IPS-15b (cell line): ENCODE data around the gene AARS2.

ENCODE experiments used
- H3K27me3 ChIP-seq: one replicate; pipeline ENCODE4 v1.6.1; 2013; ENCODE audit warnings: low read length; ENCODE audit not compliant: control insufficient read depth, insufficient read depth
- H3K36me3 ChIP-seq: one replicate; pipeline ENCODE4 v1.6.1; 2013; ENCODE audit warnings: low read length; ENCODE audit not compliant: control insufficient read depth, insufficient read depth
- H3K4me1 ChIP-seq: one replicate; pipeline ENCODE4 v1.6.1; 2013; ENCODE audit warnings: mild to moderate bottlenecking, low read length; ENCODE audit not compliant: control insufficient read depth, insufficient read depth
- H3K4me3 ChIP-seq: one replicate; pipeline ENCODE4 v1.5.1; 2013; ENCODE audit warnings: low read depth, low read length
- H3K9ac ChIP-seq: one replicate; pipeline ENCODE4 v1.6.1; 2013; ENCODE audit warnings: low read depth, mild to moderate bottlenecking, low read length
- H3K9me3 ChIP-seq: one replicate; pipeline ENCODE4 v1.6.1; 2013; ENCODE audit warnings: mild to moderate bottlenecking, low read length; ENCODE audit not compliant: control insufficient read depth, insufficient read depth

The AARS2 gene

DNA sequence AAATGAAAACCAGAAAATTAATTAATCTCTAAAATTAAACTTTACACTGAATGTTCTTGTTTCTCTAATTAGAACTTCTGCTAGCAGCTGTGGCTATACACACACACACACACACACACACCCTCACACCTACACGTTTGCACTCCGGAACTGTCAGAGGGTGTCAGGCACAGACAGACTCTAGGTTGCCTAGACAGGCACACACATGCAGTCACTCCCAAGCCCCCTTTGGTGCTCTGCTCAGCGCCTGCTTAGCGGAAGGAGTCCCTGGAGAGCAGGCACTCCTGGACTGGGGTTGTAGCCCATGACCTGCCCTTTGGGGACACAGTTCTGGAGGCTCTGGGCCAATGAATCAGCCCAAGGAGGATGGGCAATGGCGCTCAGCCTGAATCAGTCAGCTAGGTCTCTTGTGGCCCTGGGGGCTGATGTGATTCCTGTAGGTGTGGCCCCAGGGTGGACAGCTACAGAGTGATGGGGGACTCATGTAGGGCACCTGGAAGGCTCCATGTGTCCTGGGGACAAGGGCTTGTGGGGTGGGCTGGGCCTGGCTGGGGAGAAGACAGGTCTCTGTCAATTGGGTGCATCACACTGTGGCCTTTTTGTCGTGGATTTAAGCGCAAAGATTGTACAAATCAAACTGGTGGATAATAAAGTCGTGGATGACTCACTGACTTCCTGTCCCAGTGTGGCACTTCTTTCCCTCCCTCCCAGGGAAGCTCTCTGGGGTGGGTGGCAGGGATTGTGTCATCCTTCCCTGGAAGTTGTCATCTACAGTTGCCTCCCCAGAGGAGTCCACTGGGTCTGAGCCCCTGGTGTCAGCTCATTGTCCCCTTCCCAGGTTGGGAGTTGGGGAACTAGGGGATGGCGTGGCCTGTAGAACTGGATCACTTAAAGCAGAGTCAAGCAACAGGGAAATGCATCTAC lies 34.1 kb downstream of the AARS2 start:
- Histone ChIP-seq H3K36me3 (no peaks in the 10 kb centered on the region), H3K4me3 (no peak overlapping the region), H3K27me3 (peaks cover 35% of the 10 kb centered on the region), H3K9me3 (no peaks in the 10 kb centered on the region), H3K9ac (no peak overlapping the region), H3K4me1 (no peaks in the 10 kb centered on the region)

DNA sequence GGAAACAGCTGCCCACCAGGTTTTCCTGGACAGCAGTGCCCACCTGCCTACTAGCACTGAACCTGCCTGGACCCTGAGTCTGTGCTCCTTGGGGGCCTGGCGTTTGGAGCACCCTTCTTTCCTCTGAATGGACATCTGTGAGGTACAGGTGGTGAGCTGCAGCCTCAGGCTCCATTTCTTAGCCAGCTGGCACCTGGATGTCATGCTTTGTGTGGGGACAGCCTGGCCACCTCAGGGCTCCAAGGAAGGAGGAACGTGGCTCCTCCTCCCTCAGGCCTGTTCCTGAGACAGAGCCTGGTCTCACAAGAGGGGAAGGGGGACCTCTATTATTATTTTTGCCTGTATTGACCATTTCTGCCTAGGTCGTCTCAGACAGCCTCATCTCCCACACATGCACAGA lies 34.8 kb downstream of the AARS2 start:
- H3K9ac ChIP-seq = no peak overlapping the region
- H3K4me1 ChIP-seq = no peaks in the 10 kb centered on the region
- H3K27me3 ChIP-seq = peaks cover 29% of the 10 kb centered on the region
- H3K9me3 ChIP-seq = no peaks in the 10 kb centered on the region
- peaks cover 3% of the 10 kb centered on the region for H3K36me3 ChIP-seq
- H3K4me3 ChIP-seq = no peak overlapping the region

DNA sequence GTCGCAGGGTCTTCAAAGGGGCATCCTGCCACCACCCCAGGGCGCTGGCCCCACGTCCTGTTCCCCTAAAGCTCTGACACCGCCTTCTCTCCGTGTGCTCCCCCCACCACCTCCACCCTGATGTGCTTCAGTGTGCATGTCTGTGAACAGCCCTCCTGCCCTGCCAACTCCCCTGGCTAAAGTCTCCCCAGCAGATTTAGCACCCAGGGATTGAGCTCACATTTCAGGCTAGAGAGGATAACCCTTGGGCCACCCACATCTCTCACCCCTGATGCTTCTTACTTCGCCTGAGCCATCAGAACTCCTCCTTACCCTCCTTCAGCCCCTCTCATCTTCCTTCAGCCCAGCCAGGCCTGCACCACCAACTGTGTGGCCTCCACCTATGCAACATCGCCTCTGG lies 35.4 kb downstream of the AARS2 start:
- H3K4me1 ChIP-seq = no peaks in the 10 kb centered on the region
- no peak overlapping the region for H3K9ac ChIP-seq
- peaks cover 6% of the 10 kb centered on the region for H3K36me3 ChIP-seq
- no peak overlapping the region for H3K4me3 ChIP-seq
- peaks cover 27% of the 10 kb centered on the region for H3K27me3 ChIP-seq
- no peaks in the 10 kb centered on the region for H3K9me3 ChIP-seq

DNA sequence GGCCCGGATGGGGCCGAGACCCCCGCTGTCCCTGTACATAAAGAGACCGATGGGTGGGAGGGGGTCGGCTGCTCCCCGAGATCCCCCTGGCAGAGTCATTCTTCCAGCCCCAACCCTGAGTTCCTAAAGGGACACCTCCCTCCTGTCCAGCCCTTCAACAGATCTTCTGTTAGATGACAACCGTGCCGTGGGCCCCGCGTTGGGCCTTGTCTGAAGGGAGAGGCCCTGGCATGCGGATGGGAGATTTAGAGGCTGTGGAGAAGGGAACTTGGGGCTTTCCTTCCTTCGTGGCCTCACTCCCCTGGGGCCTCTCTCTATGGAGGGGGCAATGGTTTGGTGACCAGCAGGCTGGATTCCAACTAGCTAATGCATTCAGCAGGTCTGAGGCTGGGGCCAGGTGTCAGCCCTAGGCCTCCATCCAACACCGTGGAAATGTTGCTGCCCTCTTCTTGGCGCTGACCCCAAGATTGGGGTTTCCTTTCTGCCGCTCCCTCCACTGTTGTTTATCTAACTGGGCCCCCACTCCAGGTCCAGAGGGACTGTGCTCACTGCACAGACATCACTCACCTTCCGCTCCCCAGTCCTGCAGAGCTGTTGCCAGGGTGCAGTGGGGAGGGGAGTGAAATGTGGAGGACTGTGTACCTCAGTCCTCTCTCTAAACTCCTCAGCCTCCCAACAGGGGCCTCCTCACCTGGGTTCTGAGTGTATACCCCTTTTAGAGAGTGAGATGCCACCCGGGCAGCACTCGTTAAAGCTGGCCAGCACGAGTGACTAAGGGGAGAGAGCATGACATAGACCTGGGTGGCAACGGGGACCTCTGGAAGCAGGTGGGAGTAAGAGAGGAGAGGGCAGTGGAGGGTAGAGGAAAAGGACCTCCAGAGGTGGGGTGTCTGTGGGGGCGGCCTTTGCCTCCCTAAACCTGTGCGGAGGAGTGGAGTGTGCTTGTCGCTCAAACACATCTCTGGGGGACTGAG lies 36.2 kb downstream of the AARS2 start:
- H3K4me1 ChIP-seq = no peaks in the 10 kb centered on the region
- H3K27me3 ChIP-seq = peaks cover 27% of the 10 kb centered on the region
- peaks cover 6% of the 10 kb centered on the region for H3K36me3 ChIP-seq
- no peak overlapping the region for H3K4me3 ChIP-seq
- H3K9me3 ChIP-seq = no peaks in the 10 kb centered on the region
- H3K9ac ChIP-seq = no peak overlapping the region

DNA sequence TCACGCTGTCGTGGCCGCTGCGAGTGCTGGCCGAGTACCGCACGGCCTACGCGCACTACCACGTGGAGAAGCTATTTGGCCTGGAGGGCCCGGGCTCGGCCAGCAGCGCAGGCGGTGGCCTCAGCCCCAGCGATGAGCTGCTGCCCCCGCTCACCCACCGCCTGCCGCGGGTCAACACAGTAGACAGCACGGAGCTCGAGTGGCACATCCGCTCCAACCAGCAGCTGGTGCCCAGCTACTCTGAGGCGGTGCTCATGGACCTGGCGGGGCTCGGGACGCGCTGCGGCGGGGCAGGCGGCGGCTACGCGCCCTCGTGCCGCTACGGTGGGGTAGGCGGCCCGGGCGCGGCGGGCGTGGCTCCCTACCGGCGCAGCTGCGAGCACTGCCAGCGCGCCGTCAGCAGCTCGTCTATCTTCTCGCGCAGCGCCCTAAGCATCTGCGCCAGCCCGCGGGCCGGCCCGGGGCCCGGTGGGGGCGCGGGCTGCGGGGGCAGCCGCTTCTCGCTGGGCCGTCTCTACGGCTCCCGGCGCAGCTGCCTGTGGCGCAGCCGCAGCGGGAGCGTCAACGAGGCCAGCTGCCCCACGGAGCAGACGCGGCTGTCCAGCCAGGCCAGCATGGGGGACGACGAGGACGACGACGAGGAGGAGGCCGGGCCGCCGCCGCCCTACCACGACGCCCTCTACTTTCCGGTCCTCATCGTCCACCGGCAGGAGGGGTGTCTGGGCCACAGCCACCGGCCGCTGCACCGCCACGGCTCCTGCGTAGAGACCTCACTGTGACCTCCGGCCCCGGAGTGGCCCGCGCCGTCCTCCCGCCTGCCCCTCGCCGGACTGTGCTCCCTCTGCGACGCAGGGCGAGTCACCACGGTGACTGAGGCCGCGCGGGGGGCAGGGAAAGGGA lies 37.1 kb downstream of the AARS2 start:
- H3K9me3 ChIP-seq = no peaks in the 10 kb centered on the region
- H3K36me3 ChIP-seq = peaks cover 6% of the 10 kb centered on the region
- H3K4me1 ChIP-seq = peaks cover 4% of the 10 kb centered on the region
- H3K9ac ChIP-seq = no peak overlapping the region
- H3K4me3 ChIP-seq = peak overlapping the region; percentile 22
- peaks cover 27% of the 10 kb centered on the region for H3K27me3 ChIP-seq

DNA sequence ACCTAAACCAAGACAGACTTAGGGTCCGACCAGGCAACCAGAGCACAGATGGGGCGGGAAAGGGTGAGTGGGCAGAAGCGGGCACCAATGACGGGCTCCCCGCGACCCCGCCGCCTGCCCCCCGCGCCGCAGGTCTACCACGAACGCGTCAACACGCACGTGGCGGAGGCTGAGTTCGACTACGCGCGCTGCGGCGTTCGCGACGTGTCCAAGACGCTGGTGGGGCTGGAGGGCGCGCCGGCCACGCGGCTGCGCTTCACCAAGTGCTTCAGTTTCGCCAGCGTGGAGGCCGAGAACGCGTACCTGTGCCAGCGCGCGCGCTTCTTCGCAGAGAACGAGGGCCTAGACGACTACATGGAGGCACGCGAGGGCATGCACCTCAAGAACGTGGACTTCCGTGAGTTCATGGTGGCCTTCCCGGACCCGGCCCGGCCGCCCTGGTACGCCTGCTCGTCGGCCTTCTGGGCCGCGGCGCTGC lies 37.8 kb downstream of the AARS2 start:
- Histone ChIP-seq H3K4me1 (peaks cover 4% of the 10 kb centered on the region), H3K4me3 (peak overlapping the region; percentile 22), H3K9me3 (no peaks in the 10 kb centered on the region), H3K9ac (no peak overlapping the region), H3K27me3 (peaks cover 27% of the 10 kb centered on the region), H3K36me3 (peaks cover 6% of the 10 kb centered on the region)

DNA sequence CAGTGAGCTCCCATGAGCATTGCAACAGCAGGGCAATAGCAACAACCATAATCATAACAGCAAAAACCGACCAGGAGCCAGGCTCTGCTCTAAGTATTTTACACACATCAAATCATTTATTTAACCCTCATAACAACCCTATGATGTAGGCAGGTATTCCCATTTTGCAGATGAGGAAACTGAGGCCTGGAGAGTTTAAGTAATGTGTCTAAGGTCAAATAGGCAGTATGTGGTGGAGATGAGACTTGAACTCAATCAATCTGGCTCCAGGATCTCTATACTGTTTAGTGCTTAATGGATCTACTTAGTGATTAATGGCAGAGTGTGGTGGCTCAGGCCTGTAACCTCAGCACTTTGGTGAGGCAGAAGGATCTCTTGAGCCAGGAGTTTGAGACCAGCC lies 39.5 kb downstream of the AARS2 start:
- no peaks in the 10 kb centered on the region for H3K9me3 ChIP-seq
- H3K27me3 ChIP-seq = peaks cover 38% of the 10 kb centered on the region
- peaks cover 6% of the 10 kb centered on the region for H3K36me3 ChIP-seq
- H3K9ac ChIP-seq = no peak overlapping the region
- peaks cover 15% of the 10 kb centered on the region for H3K4me1 ChIP-seq
- no peak overlapping the region for H3K4me3 ChIP-seq

DNA sequence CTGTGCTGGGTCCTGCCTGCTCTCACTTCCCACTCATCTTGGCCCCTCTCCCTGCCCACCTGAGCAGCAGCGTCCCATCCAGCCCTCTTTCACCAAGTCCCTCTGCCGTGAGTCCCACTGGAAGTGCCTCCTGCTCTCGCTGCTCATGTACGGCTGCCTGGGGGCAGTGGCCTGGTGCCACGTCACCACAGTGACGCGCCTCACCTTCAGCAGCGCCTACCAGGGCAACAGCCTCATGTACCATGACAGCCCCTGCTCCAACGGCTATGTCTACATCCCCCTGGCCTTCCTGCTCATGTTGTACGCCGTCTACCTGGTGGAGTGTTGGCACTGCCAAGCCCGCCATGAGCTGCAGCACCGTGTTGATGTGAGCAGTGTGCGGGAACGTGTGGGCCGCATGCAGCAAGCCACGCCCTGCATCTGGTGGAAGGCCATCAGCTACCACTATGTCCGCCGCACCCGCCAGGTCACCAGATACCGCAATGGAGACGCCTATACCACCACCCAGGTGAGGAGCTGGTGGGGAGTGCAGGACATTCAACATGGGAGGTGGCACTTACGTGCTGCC lies 40.1 kb downstream of the AARS2 start:
- Histone ChIP-seq H3K4me3 (no peak overlapping the region), H3K9ac (no peak overlapping the region), H3K36me3 (peaks cover 6% of the 10 kb centered on the region), H3K9me3 (no peaks in the 10 kb centered on the region), H3K27me3 (peaks cover 38% of the 10 kb centered on the region), H3K4me1 (peaks cover 19% of the 10 kb centered on the region)

DNA sequence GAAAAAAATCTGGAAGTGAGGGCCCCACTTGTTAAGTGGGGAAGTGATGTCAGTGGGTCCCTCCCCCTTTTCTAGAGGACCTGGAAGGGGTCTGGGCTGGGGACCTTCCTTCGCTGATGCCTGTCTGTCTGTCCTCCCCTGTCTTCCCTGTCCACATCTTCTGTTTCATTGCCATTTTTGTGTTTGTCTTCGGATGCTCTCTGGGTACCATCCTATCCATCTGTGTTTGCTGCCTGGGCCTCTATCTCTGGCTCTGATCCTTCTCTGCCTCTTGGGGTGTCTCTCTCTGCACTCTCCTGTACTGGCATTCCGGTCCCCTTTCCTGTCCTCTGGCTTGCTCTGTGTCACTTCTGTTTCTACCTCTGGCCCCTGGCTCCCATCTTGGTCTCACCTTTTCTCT lies 40.6 kb downstream of the AARS2 start:
- Histone ChIP-seq H3K9ac (no peak overlapping the region), H3K27me3 (peaks cover 32% of the 10 kb centered on the region), H3K9me3 (no peaks in the 10 kb centered on the region), H3K4me1 (peaks cover 19% of the 10 kb centered on the region), H3K4me3 (no peak overlapping the region), H3K36me3 (peaks cover 6% of the 10 kb centered on the region)

DNA sequence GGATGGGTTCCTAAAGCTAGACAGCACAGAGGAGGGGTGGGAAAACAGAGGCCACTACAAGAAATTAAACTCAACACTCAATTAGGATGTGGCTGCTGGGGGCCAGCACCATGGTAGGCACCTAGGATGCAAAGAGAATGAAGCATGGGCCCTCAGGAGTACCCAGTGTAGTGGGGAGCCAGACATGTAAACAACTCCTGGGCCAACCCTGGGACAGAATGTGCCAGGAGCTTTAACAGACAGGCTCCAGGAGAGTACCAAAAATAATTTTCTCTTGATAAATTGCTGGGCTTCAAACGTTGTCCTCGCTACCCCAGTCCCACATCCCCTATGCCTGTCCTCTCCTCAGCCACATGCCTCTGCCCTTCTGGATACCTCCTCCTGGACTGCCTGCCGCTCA lies 41.2 kb downstream of the AARS2 start:
- no peak overlapping the region for H3K4me3 ChIP-seq
- peaks cover 19% of the 10 kb centered on the region for H3K4me1 ChIP-seq
- peaks cover 27% of the 10 kb centered on the region for H3K27me3 ChIP-seq
- peaks cover 6% of the 10 kb centered on the region for H3K36me3 ChIP-seq
- no peak overlapping the region for H3K9ac ChIP-seq
- no peaks in the 10 kb centered on the region for H3K9me3 ChIP-seq

DNA sequence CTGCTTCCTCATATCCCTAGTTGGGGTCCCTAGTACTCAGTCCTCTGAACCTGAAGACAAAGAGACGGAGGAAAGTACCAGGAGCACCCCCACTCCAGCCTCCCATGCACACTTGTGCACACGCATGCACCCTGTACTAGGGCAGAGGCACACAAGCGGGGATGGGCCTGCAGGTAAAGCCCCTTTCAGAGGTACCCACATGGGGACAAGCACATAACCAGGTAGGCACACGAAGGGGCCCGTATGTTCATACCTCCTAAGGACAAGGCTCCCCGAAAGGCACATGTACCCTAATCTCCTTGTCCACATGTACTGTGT lies 41.8 kb downstream of the AARS2 start:
- Histone ChIP-seq H3K27me3 (peaks cover 25% of the 10 kb centered on the region), H3K4me1 (peaks cover 19% of the 10 kb centered on the region), H3K4me3 (peak overlapping the region; percentile 54), H3K36me3 (peaks cover 6% of the 10 kb centered on the region), H3K9ac (no peak overlapping the region), H3K9me3 (no peaks in the 10 kb centered on the region)
